Effector memory CD8-positive, alpha-beta T cell (primary cell): ENCODE measurements around the gene CAPS.
A peak's percentile ranks its signal among the peaks of the same experiment; 100 is the strongest.

Experiments used
- ATAC-seq: fragments of 150-1000 bp; cut with Tn5 transposase; replicated peaks from 2 replicates; pipeline ENCODE4 v1.10.0; 2021; ENCODE audit warnings: mild to moderate bottlenecking, moderate library complexity
- DNase-seq, 3 experiments: peaks; one replicate each; pipeline ENCODE4 v3.0.0; 2021
- H3K27ac Mint-ChIP-seq, 2 donors: one replicate each; pipeline ENCODE4 v1.8.0; 2022; ENCODE audit warnings: mild to moderate bottlenecking in 2 of 2, mixed read lengths in 2 of 2, moderate library complexity in 2 of 2
- H3K27me3 Mint-ChIP-seq, 2 donors: one replicate each; pipeline ENCODE4 v1.8.0; 2022; ENCODE audit warnings: mixed read lengths in 2 of 2
- H3K36me3 Mint-ChIP-seq: one replicate; pipeline ENCODE4 v1.8.0; 2022; ENCODE audit warnings: mild to moderate bottlenecking, moderate library complexity, mixed read lengths; ENCODE audit not compliant: insufficient read depth
- H3K4me1 Mint-ChIP-seq, 2 donors: one replicate each; pipeline ENCODE4 v1.8.0; 2022; ENCODE audit warnings: low read depth in 2 of 2, mixed read lengths in 2 of 2
- H3K4me3 Mint-ChIP-seq, 2 donors: one replicate each; pipeline ENCODE4 v1.8.0; 2022; ENCODE audit warnings: mild to moderate bottlenecking in 2 of 2, mixed read lengths in 2 of 2, moderate library complexity in 2 of 2
- H3K9me3 Mint-ChIP-seq, 2 donors: one replicate each; pipeline ENCODE4 v1.8.0; 2022; ENCODE audit warnings: mixed read lengths in 2 of 2

Gene CAPS

GRCh38 chr19:5895409-5895808, 18.6 kb upstream of the CAPS start:
- H3K9me3 Mint-ChIP-seq = no peaks in the 10 kb centered on the region
- DNase-seq = no peak
- peaks cover 11% of the 10 kb centered on the region for H3K36me3 Mint-ChIP-seq
- H3K4me1 Mint-ChIP-seq = peaks cover 7 to 13% of the 10 kb centered on the region in 2 donors
- no peaks in the 10 kb centered on the region for H3K27me3 Mint-ChIP-seq
- H3K27ac Mint-ChIP-seq = no peak overlapping the region
- no peak overlapping the region for H3K4me3 Mint-ChIP-seq
- ATAC-seq = no peak

- no peak for DNase-seq
- Mint-ChIP-seq H3K36me3 (peaks cover 12% of the 10 kb centered on the region), H3K27ac (no peak overlapping the region), H3K27me3 (no peaks in the 10 kb centered on the region), H3K4me3 (no peak overlapping the region), H3K4me1 (peaks cover 7 to 13% of the 10 kb centered on the region in 2 donors), H3K9me3 (no peaks in the 10 kb centered on the region)
- ATAC-seq = no peak
Observed at GRCh38 chr19:5895890-5896289, 18.2 kb upstream of the CAPS start.

GRCh38 chr19:5896365-5897076, 17.5 kb upstream of the CAPS start:
- no peak overlapping the region for H3K27ac Mint-ChIP-seq
- H3K9me3 Mint-ChIP-seq = no peaks in the 10 kb centered on the region
- peaks cover 14% of the 10 kb centered on the region for H3K36me3 Mint-ChIP-seq
- DNase-seq (no peak), ATAC-seq (no peak)
- no peak overlapping the region for H3K4me3 Mint-ChIP-seq
- peaks cover 7 to 17% of the 10 kb centered on the region in 2 donors for H3K4me1 Mint-ChIP-seq
- no peaks in the 10 kb centered on the region for H3K27me3 Mint-ChIP-seq

- no peaks in the 10 kb centered on the region for H3K9me3 Mint-ChIP-seq
- peaks cover 14% of the 10 kb centered on the region for H3K36me3 Mint-ChIP-seq
- no peaks in the 10 kb centered on the region for H3K27me3 Mint-ChIP-seq
- H3K4me1 Mint-ChIP-seq = peaks cover 7 to 13% of the 10 kb centered on the region in 2 donors
- H3K4me3 Mint-ChIP-seq = no peak overlapping the region
- no peak overlapping the region for H3K27ac Mint-ChIP-seq
- no peak for ATAC-seq
- no peak for DNase-seq
Observed at GRCh38 chr19:5897189-5897969, 16.7 kb upstream of the CAPS start.

GRCh38 chr19:5899728-5900526, 14.1 kb upstream of the CAPS start:
- no peaks in the 10 kb centered on the region for H3K9me3 Mint-ChIP-seq
- peaks cover 18 to 23% of the 10 kb centered on the region in 2 donors for H3K4me1 Mint-ChIP-seq
- no peak for DNase-seq
- peak overlapping the region in 1 of 2 donors; percentile 52 for H3K27ac Mint-ChIP-seq
- H3K27me3 Mint-ChIP-seq = no peaks in the 10 kb centered on the region
- peaks cover 33% of the 10 kb centered on the region for H3K36me3 Mint-ChIP-seq
- H3K4me3 Mint-ChIP-seq = no peak overlapping the region
- no peak for ATAC-seq

- peak overlapping the region in 1 of 2 donors; percentile 49 for H3K27ac Mint-ChIP-seq
- peaks cover 29% of the 10 kb centered on the region for H3K36me3 Mint-ChIP-seq
- no peaks in the 10 kb centered on the region for H3K27me3 Mint-ChIP-seq
- DNase-seq (no peak), ATAC-seq (no peak)
- H3K4me3 Mint-ChIP-seq = no peak overlapping the region
- H3K4me1 Mint-ChIP-seq = peaks cover 19 to 21% of the 10 kb centered on the region in 2 donors
- H3K9me3 Mint-ChIP-seq = no peaks in the 10 kb centered on the region
Observed at GRCh38 chr19:5900976-5901375, 13.1 kb upstream of the CAPS start.

GRCh38 chr19:5903056-5903623, 10.9 kb upstream of the CAPS start:
- H3K9me3 Mint-ChIP-seq = no peaks in the 10 kb centered on the region
- H3K4me1 Mint-ChIP-seq = peaks cover 23 to 29% of the 10 kb centered on the region in 2 donors
- ATAC-seq (no peak), DNase-seq (no peak)
- H3K4me3 Mint-ChIP-seq = peak overlapping the region; percentile 94 to 95
- H3K36me3 Mint-ChIP-seq = peaks cover 24% of the 10 kb centered on the region
- peak overlapping the region; percentile 95 to 98 for H3K27ac Mint-ChIP-seq
- no peaks in the 10 kb centered on the region for H3K27me3 Mint-ChIP-seq

GRCh38 chr19:5903624-5904351, 10.3 kb upstream of the CAPS start, which contains the start of gene NDUFA11:
Gene NDUFA11, minus strand, starts transcription at chr19:5903790. Its CDS starts 82 bp downstream, at chr19:5903708.
- H3K27me3 Mint-ChIP-seq = no peaks in the 10 kb centered on the region
- H3K36me3 Mint-ChIP-seq = peaks cover 24% of the 10 kb centered on the region
- peak within 1 kb of the TSS; percentile 94 to 95 for H3K4me3 Mint-ChIP-seq
- ATAC-seq (peak; percentile 51), DNase-seq (peak; percentile 95 to 96 (median 96))
- H3K9me3 Mint-ChIP-seq = no peaks in the 10 kb centered on the region
- H3K27ac Mint-ChIP-seq = peak within 1 kb of the TSS; percentile 95 to 98
- peaks cover 22 to 30% of the 10 kb centered on the region in 2 donors for H3K4me1 Mint-ChIP-seq

GRCh38 chr19:5904352-5905113, 9.5 kb upstream of the CAPS start, which contains the start of gene VMAC:
Gene VMAC, plus strand, starts transcription at chr19:5904872. Its CDS starts 19 bp downstream, at chr19:5904891.
- Mint-ChIP-seq H3K27ac (peak within 1 kb of the TSS; percentile 95 to 98), H3K36me3 (peaks cover 26% of the 10 kb centered on the region), H3K4me1 (peaks cover 22 to 30% of the 10 kb centered on the region in 2 donors), H3K4me3 (peak within 1 kb of the TSS; percentile 94 to 95), H3K9me3 (no peaks in the 10 kb centered on the region), H3K27me3 (no peaks in the 10 kb centered on the region)
- DNase-seq = peak; percentile 100
- ATAC-seq = peak; percentile 72

- H3K9me3 Mint-ChIP-seq = no peaks in the 10 kb centered on the region
- ATAC-seq = no peak
- H3K27me3 Mint-ChIP-seq = no peaks in the 10 kb centered on the region
- peak overlapping the region; percentile 95 to 98 for H3K27ac Mint-ChIP-seq
- peaks cover 28% of the 10 kb centered on the region for H3K36me3 Mint-ChIP-seq
- peaks cover 18 to 25% of the 10 kb centered on the region in 2 donors for H3K4me1 Mint-ChIP-seq
- peak overlapping the region; percentile 94 to 95 for H3K4me3 Mint-ChIP-seq
- no peak for DNase-seq
Observed at GRCh38 chr19:5905114-5905778, 8.8 kb upstream of the CAPS start.

- DNase-seq (no peak), ATAC-seq (no peak)
- H3K4me1 Mint-ChIP-seq = peaks cover 14 to 23% of the 10 kb centered on the region in 2 donors
- no peaks in the 10 kb centered on the region for H3K9me3 Mint-ChIP-seq
- no peak overlapping the region for H3K4me3 Mint-ChIP-seq
- peaks cover 25% of the 10 kb centered on the region for H3K36me3 Mint-ChIP-seq
- H3K27me3 Mint-ChIP-seq = no peaks in the 10 kb centered on the region
- peak overlapping the region in 1 of 2 donors; percentile 87 for H3K27ac Mint-ChIP-seq
Observed at GRCh38 chr19:5907241-5907640, 6.8 kb upstream of the CAPS start.
